Adrenal gland (tissue), 5 donors: ENCODE measurements around the gene THAP2.

Experiments
- CTCF ChIP-seq, 6 experiments: fragments of 450-650 bp in 4 of 6; fragments of 200-600 bp in 2 of 6; sonication (generic) in 1 of 6; IDR thresholded peaks; 1 replicate in 5 of 6; 2 replicates in 1 of 6; pipeline versions ENCODE4 v1.5.1 to v1.8.0; 2016 to 2021; ENCODE audit warnings: antibody characterized with exemption in 6 of 6, mild to moderate bottlenecking in 2 of 6, moderate library complexity in 1 of 6
- POLR2A ChIP-seq, 2 donors: fragments of 450-650 bp; IDR thresholded peaks; one replicate each; pipeline ENCODE4 v1.6.1; 2017; ENCODE audit warnings: antibody characterized with exemption in 2 of 2, mild to moderate bottlenecking in 2 of 2, moderate library complexity in 1 of 2
- donor health status: DM: no; HTN: no; CAD: no.

- no peak for TF ChIP-seq POLR2A (IDR thresholded peaks at IDR 0.05)
- TF ChIP-seq CTCF (IDR thresholded peaks at IDR 0.05), result no peak
Observed at GRCh38 chr12:71682466-71682865, 18.4 kb downstream of the THAP2 start.
